Mesodermal cell (in vitro differentiated cells): ENCODE data around the gene TTLL11.

Experiments
- H3K27ac ChIP-seq: 2 replicates; pipeline ENCODE4 v1.7.0; 2013; ENCODE audit warnings: mild to moderate bottlenecking, low read depth, low read length, moderate library complexity; ENCODE audit not compliant: severe bottlenecking
- H3K36me3 ChIP-seq: 2 replicates; pipeline ENCODE4 v1.7.1; 2013; ENCODE audit warnings: mild to moderate bottlenecking, low read length, moderate library complexity; ENCODE audit not compliant: control insufficient read depth, insufficient read depth
- H3K4me1 ChIP-seq: one replicate; pipeline ENCODE4 v1.7.1; 2013; ENCODE audit warnings: mild to moderate bottlenecking, low read length; ENCODE audit not compliant: insufficient read depth, control insufficient read depth, poor library complexity, severe bottlenecking
- H3K4me3 ChIP-seq: 2 replicates; pipeline ENCODE4 v1.7.0; 2013; ENCODE audit warnings: low read length, control low read depth, mild to moderate bottlenecking; ENCODE audit not compliant: insufficient read depth, poor library complexity, severe bottlenecking; ENCODE audit errors: extremely low read depth
- H3K9me3 ChIP-seq: 2 replicates; pipeline ENCODE4 v1.7.1; 2013; ENCODE audit warnings: mild to moderate bottlenecking, low read length, moderate library complexity; ENCODE audit not compliant: control insufficient read depth
- WGBS, 2 experiments: methylation state at CpG; one replicate each; pipeline ENCODE4 v1.1.5; 2013; ENCODE audit warnings: missing lambda C conversion rate in 2 of 2; ENCODE audit not compliant: insufficient coverage in 2 of 2; 5-methylcytosine and 5-hydroxymethylcytosine counted together

The TTLL11 gene

DNA sequence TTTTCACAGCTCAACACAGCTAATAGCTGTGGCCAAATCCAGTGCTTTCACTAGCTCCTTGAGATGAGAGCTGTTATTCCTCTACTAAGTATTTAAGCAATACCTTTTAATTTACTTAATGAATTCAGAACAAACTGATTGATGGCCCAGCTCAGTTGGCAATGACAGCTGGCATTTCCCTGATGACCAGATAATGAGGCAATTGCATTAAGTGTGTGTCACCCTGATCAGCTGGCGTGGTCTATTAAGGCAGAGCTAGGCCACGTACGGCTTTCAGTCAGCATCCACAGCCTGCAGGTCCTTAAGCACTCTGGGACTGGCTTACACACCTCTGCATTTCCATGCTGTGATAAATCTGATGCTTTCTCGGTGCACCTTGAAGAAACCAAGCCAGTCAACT is 34.4 kb downstream of the TTLL11 start:
- H3K27ac ChIP-seq: no peak overlapping the region
- H3K9me3 ChIP-seq: no peaks in the 10 kb centered on the region
- 80 to 93% methylated on average over 3 of the region's 4 CpGs for WGBS, 2 experiments
- H3K36me3 ChIP-seq: no peaks in the 10 kb centered on the region
- H3K4me3 ChIP-seq: no peak overlapping the region
- H3K4me1 ChIP-seq: no peaks in the 10 kb centered on the region

DNA sequence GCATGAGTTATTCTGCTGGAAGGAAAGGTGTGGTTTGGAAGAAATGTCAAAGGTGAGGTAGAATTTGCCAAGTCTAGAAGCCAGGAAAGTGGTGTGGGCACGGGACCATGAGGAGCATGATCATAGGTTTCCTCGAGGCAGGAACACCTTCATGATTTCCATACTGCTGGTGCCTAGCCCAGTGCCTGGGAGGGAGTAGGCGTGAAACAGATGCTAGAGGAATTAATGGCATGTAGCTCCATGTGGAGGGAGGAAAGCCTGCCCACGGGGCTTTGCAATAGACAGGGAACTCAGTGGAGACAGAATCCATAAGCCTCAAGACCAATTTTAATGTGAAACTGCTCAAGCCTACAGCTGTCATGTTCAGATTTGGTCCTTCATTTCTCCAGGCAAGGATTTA is 35.1 kb downstream of the TTLL11 start:
- Histone ChIP-seq H3K36me3 (no peaks in the 10 kb centered on the region), H3K4me3 (no peak overlapping the region), H3K27ac (no peak overlapping the region), H3K9me3 (no peaks in the 10 kb centered on the region), H3K4me1 (no peaks in the 10 kb centered on the region)
- WGBS, 2 experiments: 76% methylated on average over 4 of the region's 4 CpGs

DNA sequence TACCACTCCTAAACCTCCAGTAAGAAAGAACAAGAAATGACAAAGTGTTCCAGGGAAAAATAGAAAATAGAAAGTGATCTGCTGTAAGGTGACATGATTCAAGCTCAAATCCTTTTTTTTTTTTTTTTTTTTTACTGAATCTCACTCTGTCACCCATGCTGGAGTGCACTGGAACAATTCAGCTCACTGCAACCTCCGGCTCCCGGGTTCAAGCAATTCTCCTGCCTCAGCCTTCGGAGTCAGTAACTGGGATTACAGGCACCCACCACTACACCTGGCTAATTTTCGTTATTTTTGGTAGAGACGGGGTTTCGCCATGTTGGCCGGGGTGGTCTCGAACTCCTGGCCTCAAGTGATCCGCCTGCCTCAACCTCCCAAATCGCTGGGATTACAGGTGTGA is 35.9 kb downstream of the TTLL11 start:
- 86 to 91% methylated on average over 10 of the region's 10 CpGs for WGBS, 2 experiments
- no peaks in the 10 kb centered on the region for H3K9me3 ChIP-seq

DNA sequence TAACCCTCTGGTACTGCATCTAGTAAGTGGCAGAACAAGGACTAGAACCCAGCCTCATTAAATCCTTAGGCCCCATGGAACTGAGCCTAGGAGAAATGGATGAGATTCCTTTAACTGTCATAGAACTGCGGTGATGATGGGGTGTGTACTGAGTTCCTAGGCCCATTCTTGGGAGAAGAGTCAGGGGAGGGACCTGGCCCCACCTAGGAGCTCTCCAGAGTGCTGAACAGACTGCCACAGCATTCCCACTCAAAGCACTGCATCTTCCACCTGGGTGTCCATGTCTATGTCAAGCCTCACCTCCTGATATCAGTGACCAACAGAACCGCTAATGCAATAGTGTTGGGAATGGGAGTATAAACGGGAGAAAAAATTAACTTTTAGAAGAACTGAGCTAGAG is 36.6 kb downstream of the TTLL11 start:
- 60 to 85% methylated on average over 2 of the region's 3 CpGs for WGBS, 2 experiments
- Histone ChIP-seq H3K27ac (no peak overlapping the region), H3K36me3 (no peaks in the 10 kb centered on the region), H3K9me3 (no peaks in the 10 kb centered on the region), H3K4me1 (no peaks in the 10 kb centered on the region), H3K4me3 (no peak overlapping the region)

More for the DNA sequence above, 35.9 kb downstream of the TTLL11 start:
- H3K4me3 ChIP-seq: no peak overlapping the region
- no peaks in the 10 kb centered on the region for H3K4me1 ChIP-seq
- H3K27ac ChIP-seq: no peak overlapping the region
- no peaks in the 10 kb centered on the region for H3K36me3 ChIP-seq

DNA sequence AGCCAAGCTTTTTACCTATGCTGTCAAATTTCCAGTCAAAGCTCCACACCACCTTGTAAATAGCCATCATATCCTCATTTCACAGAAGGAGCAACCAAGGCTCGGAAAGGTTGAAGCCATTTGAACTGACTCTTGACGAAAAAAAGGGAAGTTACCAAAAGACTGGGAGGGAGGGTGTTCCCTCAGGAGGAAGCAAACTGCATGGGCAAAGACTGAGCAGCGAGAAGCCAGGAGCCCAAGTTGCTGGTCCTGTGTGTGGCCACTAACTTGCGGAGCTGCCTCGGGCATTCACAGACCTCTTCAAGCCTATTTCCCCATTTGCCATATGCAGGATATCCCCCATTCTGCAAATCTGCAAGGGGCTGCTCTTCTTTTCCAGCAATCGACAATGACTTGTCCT is 37.4 kb downstream of the TTLL11 start:
- Histone ChIP-seq H3K4me3 (no peak overlapping the region), H3K4me1 (no peaks in the 10 kb centered on the region), H3K27ac (no peak overlapping the region), H3K9me3 (no peaks in the 10 kb centered on the region), H3K36me3 (no peaks in the 10 kb centered on the region)
- WGBS, 2 experiments: 87 to 90% methylated on average over 4 to 5 of the region's 6 CpGs

DNA sequence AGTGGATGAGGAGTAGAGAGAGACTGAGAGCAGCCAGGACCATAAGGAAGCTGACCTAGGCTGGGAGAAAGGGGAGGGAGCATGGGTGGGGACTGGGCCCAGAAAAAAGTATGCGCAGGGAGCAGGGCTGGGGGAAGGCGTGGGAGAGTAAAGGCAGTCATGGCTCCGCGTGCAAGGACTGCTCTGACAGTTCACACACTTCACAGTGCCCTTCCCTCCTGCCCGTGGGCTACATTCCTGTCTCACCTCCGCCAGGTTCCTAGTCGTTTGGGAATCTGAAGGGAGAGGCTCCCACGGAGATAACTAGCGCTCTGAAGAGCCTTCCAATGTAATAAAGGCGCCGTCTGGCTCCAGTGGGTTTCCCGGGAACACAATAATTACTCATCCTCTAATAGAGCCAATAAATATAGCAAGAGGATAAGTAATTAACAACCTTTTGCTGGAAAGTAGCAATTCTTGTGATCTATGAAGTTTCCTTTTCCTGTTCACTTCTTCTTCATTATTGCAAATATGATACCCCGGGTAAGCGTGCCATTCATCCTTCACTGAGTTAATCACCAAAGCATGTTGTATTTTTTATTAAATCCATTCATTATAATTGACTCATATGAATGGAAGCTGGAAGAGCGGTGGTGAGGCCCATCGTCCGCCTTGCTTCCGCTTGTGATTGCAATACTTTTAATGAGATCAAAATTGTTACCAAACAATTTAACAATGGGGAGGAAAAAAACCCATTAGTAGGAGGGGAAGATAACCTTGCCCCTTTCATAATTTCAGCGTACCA is 39.3 kb downstream of the TTLL11 start:
- no peaks in the 10 kb centered on the region for H3K9me3 ChIP-seq
- H3K36me3 ChIP-seq: no peaks in the 10 kb centered on the region
- H3K27ac ChIP-seq: no peak overlapping the region
- H3K4me1 ChIP-seq: no peaks in the 10 kb centered on the region
- H3K4me3 ChIP-seq: no peak overlapping the region
- WGBS, 2 experiments: 67 to 87% methylated on average over 3 to 9 of the region's 19 CpGs

DNA sequence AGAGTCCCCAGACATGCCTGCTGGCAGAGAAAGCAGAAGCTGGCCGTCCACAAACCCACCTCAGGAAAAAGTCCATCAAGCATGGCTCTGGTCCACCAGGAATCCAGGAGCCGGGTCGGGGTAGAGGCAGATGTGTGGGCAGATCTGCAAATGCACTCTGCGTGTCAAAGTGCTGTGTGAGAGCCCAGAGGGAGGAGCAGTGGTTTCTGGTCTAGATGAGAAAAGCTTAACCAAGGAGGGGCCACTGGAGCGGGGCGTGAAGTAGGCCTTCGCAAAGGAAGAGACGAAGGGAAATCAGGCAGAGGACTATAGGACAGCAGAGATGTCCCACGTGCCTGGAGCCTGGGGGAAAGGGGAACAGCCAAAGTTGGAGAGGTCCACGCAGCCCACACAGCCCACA is 40.0 kb downstream of the TTLL11 start:
- no peaks in the 10 kb centered on the region for H3K4me1 ChIP-seq
- 77 to 83% methylated on average over 9 of the region's 10 CpGs for WGBS, 2 experiments

DNA sequence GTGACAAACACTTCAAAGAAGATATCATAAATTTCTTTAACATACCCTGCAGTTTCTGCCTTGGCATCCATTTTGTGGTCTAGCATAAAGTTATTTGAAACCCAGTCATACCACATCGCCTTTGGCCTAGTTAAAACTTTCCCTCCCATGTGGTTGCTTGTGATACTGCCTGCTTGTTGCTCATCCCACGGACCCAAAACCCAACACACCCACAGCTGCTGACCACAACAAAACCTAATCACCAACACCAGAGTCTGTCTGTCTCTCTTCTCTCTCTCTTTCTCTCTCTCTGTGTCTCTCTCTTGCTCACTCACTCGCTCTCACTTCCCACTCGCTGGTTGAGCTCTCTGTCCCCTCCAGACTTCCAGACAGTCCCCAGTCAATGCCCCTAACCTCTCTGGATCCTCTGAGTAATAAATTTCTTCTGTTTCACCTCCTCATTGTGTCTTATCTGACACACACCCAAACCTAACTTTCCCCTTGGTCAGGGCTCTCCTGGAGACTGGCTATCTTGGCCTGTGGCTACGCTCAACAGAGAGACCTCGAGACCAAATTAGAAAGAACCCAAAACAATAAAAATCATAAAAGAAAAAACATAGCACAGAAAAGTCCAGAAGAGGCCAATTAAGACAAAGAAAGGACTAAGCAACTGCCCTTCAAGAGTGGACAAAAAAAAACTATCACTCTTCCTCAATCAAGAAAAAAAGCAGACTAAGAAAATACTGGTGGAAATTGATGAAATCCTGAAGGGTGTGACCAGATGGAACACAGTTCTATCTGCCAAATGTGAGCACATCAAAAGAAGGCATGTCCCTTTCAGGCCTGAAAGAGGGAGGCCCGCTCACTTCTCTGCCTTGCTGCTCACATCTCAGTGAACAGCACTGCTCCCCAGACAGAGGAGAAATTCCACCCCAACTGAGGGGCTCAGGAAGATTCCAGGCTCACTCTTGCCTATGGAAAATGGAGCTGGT is 41.5 kb downstream of the TTLL11 start:
- 79 to 97% methylated on average over 5 of the region's 7 CpGs for WGBS, 2 experiments
- Histone ChIP-seq H3K4me3 (no peak overlapping the region), H3K27ac (no peak overlapping the region), H3K4me1 (no peaks in the 10 kb centered on the region), H3K36me3 (no peaks in the 10 kb centered on the region), H3K9me3 (no peaks in the 10 kb centered on the region)

More for the DNA sequence above, 40.0 kb downstream of the TTLL11 start:
- Histone ChIP-seq H3K9me3 (no peaks in the 10 kb centered on the region), H3K27ac (no peak overlapping the region), H3K4me3 (no peak overlapping the region), H3K36me3 (no peaks in the 10 kb centered on the region)

DNA sequence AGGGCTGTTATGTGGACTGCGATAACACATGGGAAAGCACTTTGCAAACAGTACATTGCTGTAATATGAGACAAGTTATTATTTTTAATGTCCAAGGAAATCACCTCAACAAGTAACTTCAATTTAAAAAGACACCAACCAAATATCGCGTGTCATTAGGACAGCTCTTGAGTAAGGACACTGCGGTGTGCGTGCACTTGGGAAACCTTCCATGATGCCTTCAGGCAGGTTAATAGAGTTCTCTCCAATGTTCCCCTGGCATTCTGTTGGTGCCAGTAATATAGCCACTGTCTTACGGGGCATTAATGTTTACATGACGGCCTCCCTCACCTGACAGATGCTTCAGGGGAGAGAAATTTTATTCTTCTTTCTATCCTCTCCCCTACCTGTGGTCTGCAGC is 42.9 kb downstream of the TTLL11 start:
- Histone ChIP-seq H3K36me3 (no peaks in the 10 kb centered on the region), H3K4me3 (no peak overlapping the region), H3K9me3 (no peaks in the 10 kb centered on the region), H3K4me1 (no peaks in the 10 kb centered on the region), H3K27ac (no peak overlapping the region)
- WGBS, 2 experiments: 93 to 99% methylated on average over 4 to 6 of the region's 7 CpGs

DNA sequence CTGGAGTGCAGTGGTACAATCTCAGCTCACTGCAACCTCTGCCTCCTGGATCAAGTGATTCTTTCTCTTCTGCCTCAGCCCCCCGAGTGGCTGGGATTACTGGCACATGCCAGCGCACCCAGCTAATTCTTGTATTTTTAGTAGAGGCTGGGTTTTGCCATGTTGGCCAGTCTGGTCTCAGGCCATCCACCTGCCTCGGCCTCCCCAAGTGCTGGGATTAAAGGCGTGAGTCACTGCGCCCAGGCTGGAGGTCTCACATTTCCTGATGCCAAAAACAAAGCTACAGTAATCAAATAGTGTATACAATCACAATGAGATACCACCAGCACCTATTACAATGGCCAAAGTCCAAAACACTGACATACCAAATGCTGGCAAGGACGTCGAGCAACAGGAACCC is 51.1 kb downstream of the TTLL11 start:
- Histone ChIP-seq H3K4me3 (no peak overlapping the region), H3K4me1 (peaks cover 6% of the 10 kb centered on the region), H3K36me3 (no peaks in the 10 kb centered on the region), H3K27ac (no peak overlapping the region), H3K9me3 (no peaks in the 10 kb centered on the region)
- 88 to 92% methylated on average over 4 to 7 of the region's 7 CpGs for WGBS, 2 experiments
